Measurements from ENCODE around the gene STARD10.
"Not testable (repeated sequence)": the region's sequence is repeated elsewhere in the genome, so short reads cannot be mapped to it uniquely, and the experiment has no call there.

Gene STARD10

GRCh38 chr11:72826191-72826941 lies 32.5 kb upstream of the STARD10 start:
- DNase-seq, result no peak

- no peak for DNase-seq
These were observed 31.8 kb upstream of the STARD10 start for GRCh38 chr11:72825661-72826060.

GRCh38 chr11:72824811-72825505 lies 31.1 kb upstream of the STARD10 start:
- DNase-seq, result no peak

GRCh38 chr11:72824020-72824419 lies 30.2 kb upstream of the STARD10 start:
- DNase-seq, result no peak

- DNase-seq, result no peak
These were observed 29.4 kb upstream of the STARD10 start for GRCh38 chr11:72823105-72823804.

GRCh38 chr11:72821920-72822799 lies 28.3 kb upstream of the STARD10 start:
- peak; percentile 88 for DNase-seq

- DNase-seq, result peak; percentile 30
These were observed 27.5 kb upstream of the STARD10 start for GRCh38 chr11:72821221-72821919.

- no peak for DNase-seq
These were observed 26.7 kb upstream of the STARD10 start for GRCh38 chr11:72820439-72821139.

GRCh38 chr11:72818971-72819370 lies 25.1 kb upstream of the STARD10 start:
- DNase-seq, result no peak

- no peak for DNase-seq
These were observed 24.1 kb upstream of the STARD10 start for GRCh38 chr11:72817966-72818365.

GRCh38 chr11:72816404-72816990 lies 22.6 kb upstream of the STARD10 start:
- no peak for DNase-seq

GRCh38 chr11:72815110-72815618 lies 21.3 kb upstream of the STARD10 start:
- no peak for DNase-seq

GRCh38 chr11:72814286-72815109 lies 20.7 kb upstream of the STARD10 start, which contains the start of gene ATG16L2:
TSS of gene ATG16L2 (plus strand) at chr11:72814411. CDS start at chr11:72814446, 35 bp downstream.
- peak; percentile 90 for DNase-seq

- DNase-seq, result peak; percentile 87
These were observed 20.0 kb upstream of the STARD10 start for GRCh38 chr11:72813740-72814285.

GRCh38 chr11:72812967-72813739 lies 19.3 kb upstream of the STARD10 start:
- peak; percentile 57 for DNase-seq

- peak; percentile 84 for DNase-seq
These were observed 18.7 kb upstream of the STARD10 start for GRCh38 chr11:72812604-72812966.

GRCh38 chr11:72811686-72812085 lies 17.8 kb upstream of the STARD10 start:
- DNase-seq, result not testable (repeated sequence)

GRCh38 chr11:72808331-72808798 lies 14.5 kb upstream of the STARD10 start:
- no peak for DNase-seq

- no peak for DNase-seq
These were observed 13.9 kb upstream of the STARD10 start for GRCh38 chr11:72807792-72808191.
